Endothelial cell (in vitro differentiated cells): ENCODE data around the gene PARG. TPM values are rescaled to one million over a fixed set of nuclear protein-coding genes. Genes with fewer than 3 reads are reported as not detected.
"Not testable (repeated sequence)": the region's sequence is repeated elsewhere in the genome, so short reads cannot be mapped to it uniquely, and the experiment has no call there.

ENCODE experiments used
- DNase-seq: peaks from one replicate; pipeline ENCODE4 v3.0.0; 2021; ENCODE audit warnings: low spot score
- H3K27ac Mint-ChIP-seq: one replicate; pipeline ENCODE4 v1.8.0; 2021; ENCODE audit warnings: mixed read lengths, inconsistent platforms; ENCODE audit not compliant: unreplicated experiment
- H3K27me3 Mint-ChIP-seq: one replicate; pipeline ENCODE4 v1.8.0; 2021; ENCODE audit warnings: mild to moderate bottlenecking, moderate library complexity, mixed read lengths, inconsistent platforms; ENCODE audit not compliant: unreplicated experiment
- H3K36me3 Mint-ChIP-seq: one replicate; pipeline ENCODE4 v1.8.0; 2021; ENCODE audit warnings: mild to moderate bottlenecking, low read depth, mixed read lengths, inconsistent platforms; ENCODE audit not compliant: unreplicated experiment
- H3K4me1 Mint-ChIP-seq: one replicate; pipeline ENCODE4 v1.8.0; 2021; ENCODE audit warnings: mild to moderate bottlenecking, mixed read lengths, inconsistent platforms; ENCODE audit not compliant: unreplicated experiment
- H3K4me3 Mint-ChIP-seq: one replicate; pipeline ENCODE4 v1.8.0; 2021; ENCODE audit warnings: mild to moderate bottlenecking, mixed read lengths, inconsistent platforms; ENCODE audit not compliant: unreplicated experiment
- H3K9me3 Mint-ChIP-seq: one replicate; pipeline ENCODE4 v1.8.0; 2021; ENCODE audit warnings: mixed read lengths, inconsistent platforms; ENCODE audit not compliant: unreplicated experiment
- total RNA-seq: library from RNA; stranded (reverse); fragmentation: NEBNext Ultra II Directional; extraction: Animal tissue kit (Norgen Biotek cat#: 25700); gene quantifications from one replicate; pipeline ENCODE4 v1.2.1, GENCODE V29; 2021; ENCODE audit not compliant: unreplicated experiment
- TF ChIP-seq, protein P1 (sequence below): fragments of 200-600 bp; sonication (generic); IDR thresholded peaks from one replicate; pipeline ENCODE4 v1.5.0; 2021; ENCODE audit warnings: antibody characterized with exemption; ENCODE audit not compliant: unreplicated experiment

The PARG gene
- total RNA-seq, 1 donor from 2014 or later: 40.5 TPM

DNA sequence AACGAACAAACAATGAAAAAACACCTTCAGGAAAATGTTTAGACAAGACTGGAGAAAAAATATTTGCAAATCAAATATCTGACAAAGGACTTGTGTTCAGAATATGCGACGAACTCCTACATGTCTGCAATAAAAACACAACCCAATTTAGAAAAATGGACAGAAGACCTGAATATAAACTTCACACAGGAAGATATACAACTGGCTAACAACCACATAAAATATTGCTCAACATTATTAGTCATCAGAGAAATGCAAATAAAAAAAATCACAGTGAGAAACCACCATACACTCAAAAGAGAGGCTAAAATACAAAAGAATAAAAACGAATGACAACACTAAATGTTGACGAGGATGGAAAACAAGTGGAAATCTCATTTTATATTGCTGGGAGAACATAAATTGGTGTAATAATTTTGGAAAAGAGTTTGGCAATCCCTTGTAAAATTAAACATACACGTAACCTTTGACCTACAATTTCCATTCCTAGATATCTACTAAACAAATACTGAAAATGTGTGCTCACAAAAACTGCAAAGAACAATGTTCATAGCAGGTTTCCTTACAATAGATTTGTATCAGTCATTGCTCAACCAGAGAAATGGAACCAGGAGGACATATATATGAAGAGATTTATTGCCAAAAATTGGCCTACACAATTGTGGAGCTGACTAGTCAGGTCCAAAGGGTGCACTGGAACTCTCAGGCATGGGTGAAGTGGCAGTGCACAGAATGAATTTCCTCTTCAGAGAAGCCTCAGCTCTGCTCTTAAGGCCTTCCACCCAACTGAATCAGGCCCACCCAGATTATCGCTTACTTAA is 96.8 kb downstream of the PARG start:
- peaks cover 5% of the 10 kb centered on the region for H3K36me3 Mint-ChIP-seq
- TF ChIP-seq, protein P1, sequence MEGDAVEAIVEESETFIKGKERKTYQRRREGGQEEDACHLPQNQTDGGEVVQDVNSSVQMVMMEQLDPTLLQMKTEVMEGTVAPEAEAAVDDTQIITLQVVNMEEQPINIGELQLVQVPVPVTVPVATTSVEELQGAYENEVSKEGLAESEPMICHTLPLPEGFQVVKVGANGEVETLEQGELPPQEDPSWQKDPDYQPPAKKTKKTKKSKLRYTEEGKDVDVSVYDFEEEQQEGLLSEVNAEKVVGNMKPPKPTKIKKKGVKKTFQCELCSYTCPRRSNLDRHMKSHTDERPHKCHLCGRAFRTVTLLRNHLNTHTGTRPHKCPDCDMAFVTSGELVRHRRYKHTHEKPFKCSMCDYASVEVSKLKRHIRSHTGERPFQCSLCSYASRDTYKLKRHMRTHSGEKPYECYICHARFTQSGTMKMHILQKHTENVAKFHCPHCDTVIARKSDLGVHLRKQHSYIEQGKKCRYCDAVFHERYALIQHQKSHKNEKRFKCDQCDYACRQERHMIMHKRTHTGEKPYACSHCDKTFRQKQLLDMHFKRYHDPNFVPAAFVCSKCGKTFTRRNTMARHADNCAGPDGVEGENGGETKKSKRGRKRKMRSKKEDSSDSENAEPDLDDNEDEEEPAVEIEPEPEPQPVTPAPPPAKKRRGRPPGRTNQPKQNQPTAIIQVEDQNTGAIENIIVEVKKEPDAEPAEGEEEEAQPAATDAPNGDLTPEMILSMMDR: no peak
- H3K27me3 Mint-ChIP-seq: no peaks in the 10 kb centered on the region
- no peaks in the 10 kb centered on the region for H3K9me3 Mint-ChIP-seq
- H3K4me3 Mint-ChIP-seq: no peak overlapping the region
- peaks cover 25% of the 10 kb centered on the region for H3K4me1 Mint-ChIP-seq
- no peak overlapping the region for H3K27ac Mint-ChIP-seq
- DNase-seq: no peak

DNA sequence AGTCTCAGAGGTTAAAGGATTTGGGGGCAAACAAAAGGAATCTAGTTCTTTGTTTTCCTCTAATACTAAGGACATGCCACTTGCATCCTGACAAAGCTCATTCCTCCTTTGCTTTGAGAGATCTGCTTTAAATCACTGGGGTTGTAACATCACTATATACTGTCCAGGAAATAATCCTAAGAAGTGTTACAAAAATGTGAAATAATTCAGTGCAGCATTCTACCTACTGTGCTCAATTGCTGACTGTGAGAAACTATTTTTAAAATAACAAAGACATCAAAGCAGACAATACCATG is 99.5 kb downstream of the PARG start:
- not testable (repeated sequence) for H3K36me3 Mint-ChIP-seq, H3K9me3 Mint-ChIP-seq, H3K4me3 Mint-ChIP-seq, DNase-seq, H3K27me3 Mint-ChIP-seq
- H3K4me1 Mint-ChIP-seq: peaks cover 25% of the 10 kb centered on the region
- peak overlapping the region; percentile 95 for H3K27ac Mint-ChIP-seq

DNA sequence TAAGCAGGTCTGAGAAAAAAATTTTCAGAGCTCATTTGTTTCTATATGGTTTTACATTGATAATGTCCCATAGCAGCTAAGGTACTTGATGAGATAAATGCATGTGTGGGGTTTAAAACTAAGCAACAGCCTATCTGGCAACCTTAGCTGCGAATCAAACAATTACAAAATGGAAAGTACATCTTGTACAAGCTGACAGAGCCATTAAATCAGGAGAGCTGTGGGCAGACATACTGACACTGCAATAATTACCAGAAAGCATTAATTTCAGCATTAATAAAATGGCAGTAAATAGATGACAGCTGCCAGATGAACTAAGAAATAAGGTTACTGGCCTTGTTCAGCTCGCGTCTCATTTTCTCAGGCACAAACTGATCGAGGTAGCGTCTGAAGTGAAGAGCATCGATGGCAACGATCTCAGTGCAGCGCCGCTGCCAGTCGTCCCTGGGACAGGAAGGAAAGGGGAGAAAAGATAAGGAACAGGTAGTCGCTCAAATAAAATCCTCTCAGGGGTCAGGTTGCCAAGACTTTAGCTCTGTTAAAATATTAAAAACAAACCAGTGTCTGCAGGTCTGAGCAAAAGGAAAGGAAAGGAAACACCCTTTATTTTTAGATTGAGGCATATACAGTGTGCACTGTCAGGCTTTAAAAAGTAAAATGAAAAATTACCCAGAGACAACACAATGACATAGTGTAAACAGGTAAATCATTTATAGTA is 100.1 kb downstream of the PARG start:
- TF ChIP-seq, protein P1: no peak
- peak overlapping the region; percentile 32 for H3K4me3 Mint-ChIP-seq
- H3K27ac Mint-ChIP-seq: peak overlapping the region; percentile 95
- no peaks in the 10 kb centered on the region for H3K9me3 Mint-ChIP-seq
- peaks cover 25% of the 10 kb centered on the region for H3K4me1 Mint-ChIP-seq
- no peaks in the 10 kb centered on the region for H3K27me3 Mint-ChIP-seq
- peak; percentile 10 for DNase-seq
- H3K36me3 Mint-ChIP-seq: peaks cover 5% of the 10 kb centered on the region

DNA sequence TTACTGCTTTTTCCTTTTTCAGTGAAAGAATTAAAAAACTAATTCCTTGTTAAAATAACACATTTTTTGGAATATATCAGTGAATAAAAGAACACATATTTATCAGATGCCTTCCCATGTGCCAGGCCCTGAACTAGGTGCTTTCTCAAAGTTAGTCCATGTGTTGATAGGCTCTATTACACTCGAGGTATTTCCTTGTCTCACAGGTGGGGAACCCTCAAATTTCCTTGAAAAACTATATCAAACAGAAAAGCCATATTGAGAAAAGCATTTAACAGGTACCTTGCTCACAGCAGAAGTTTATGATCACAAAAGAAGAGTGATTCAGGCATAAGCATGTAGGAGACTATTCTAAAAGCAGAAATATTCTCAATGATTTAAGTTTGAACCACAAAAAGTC is 104.1 kb downstream of the PARG start:
- no peak overlapping the region for H3K4me3 Mint-ChIP-seq
- no peak overlapping the region for H3K27ac Mint-ChIP-seq
- no peak for DNase-seq
- H3K27me3 Mint-ChIP-seq: no peaks in the 10 kb centered on the region
- H3K4me1 Mint-ChIP-seq: peaks cover 26% of the 10 kb centered on the region
- H3K9me3 Mint-ChIP-seq: no peaks in the 10 kb centered on the region
- TF ChIP-seq, protein P1: no peak
- H3K36me3 Mint-ChIP-seq: no peaks in the 10 kb centered on the region

DNA sequence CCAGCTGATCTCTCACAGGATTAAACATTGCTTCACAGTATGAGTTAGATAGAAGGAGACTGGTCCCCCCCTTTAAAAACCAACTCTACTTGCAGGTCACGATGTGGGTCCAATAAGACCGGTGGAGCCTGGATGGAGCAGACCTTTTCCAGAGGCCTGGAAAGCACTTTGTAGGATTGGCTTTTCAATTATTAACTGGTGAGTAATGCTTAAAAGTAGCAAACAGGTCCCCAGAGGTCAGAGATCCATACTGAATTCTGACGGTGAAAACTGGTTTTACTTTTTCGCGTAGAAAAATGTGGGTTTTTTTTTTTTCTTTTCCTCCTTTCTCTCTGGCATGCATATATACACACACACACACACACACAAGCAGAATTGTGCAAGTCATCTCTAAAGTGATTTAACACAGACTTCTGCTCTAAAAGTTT is 104.8 kb downstream of the PARG start:
- Mint-ChIP-seq H3K27ac (no peak overlapping the region), H3K4me1 (peaks cover 26% of the 10 kb centered on the region), H3K27me3 (no peaks in the 10 kb centered on the region), H3K4me3 (no peak overlapping the region), H3K9me3 (no peaks in the 10 kb centered on the region), H3K36me3 (peaks cover 3% of the 10 kb centered on the region)
- TF ChIP-seq, protein P1: no peak
- DNase-seq: no peak
